Measurements from ENCODE around the gene VMP1.

VMP1 gene

GRCh38 chr17:59856859-59857794 is 149.7 kb downstream of the VMP1 start:
- H3K27ac ChIP-seq = no peak overlapping the region
- TF ChIP-seq, protein P1, sequence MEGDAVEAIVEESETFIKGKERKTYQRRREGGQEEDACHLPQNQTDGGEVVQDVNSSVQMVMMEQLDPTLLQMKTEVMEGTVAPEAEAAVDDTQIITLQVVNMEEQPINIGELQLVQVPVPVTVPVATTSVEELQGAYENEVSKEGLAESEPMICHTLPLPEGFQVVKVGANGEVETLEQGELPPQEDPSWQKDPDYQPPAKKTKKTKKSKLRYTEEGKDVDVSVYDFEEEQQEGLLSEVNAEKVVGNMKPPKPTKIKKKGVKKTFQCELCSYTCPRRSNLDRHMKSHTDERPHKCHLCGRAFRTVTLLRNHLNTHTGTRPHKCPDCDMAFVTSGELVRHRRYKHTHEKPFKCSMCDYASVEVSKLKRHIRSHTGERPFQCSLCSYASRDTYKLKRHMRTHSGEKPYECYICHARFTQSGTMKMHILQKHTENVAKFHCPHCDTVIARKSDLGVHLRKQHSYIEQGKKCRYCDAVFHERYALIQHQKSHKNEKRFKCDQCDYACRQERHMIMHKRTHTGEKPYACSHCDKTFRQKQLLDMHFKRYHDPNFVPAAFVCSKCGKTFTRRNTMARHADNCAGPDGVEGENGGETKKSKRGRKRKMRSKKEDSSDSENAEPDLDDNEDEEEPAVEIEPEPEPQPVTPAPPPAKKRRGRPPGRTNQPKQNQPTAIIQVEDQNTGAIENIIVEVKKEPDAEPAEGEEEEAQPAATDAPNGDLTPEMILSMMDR (conservative IDR thresholded peaks at IDR 0.05) = no peak

DNA sequence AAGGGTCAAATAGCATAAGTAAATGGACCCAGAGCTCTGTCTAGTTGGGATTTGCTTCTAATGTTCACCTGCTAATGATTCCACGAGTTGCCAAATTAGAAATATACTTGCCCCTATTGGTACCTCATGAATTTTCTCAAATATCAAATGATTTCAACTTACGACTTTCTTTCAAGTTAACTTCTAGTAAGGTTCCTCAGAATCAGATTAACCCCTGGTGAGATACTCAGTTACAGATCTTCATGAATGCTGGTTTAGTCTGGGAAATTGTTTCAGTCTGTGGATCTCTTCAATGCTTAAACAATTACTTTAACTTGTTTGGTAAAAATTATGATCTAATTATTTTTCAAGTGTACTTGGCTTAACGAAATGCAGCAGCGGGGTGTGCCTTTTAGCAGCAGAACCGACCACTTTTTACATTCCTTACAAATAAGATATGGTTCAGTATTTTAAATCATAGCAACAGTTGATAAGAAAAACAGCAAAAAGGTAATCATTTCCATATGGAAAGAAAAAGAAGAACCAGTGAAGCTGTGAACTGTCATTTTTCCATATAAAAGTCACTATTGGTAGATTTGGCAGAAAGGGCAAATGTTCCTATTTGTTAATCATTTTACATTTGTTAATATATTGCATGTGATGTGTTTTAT is 150.8 kb downstream of the VMP1 start:
- H3K27ac ChIP-seq = no peak overlapping the region
- TF ChIP-seq, protein P1 (conservative IDR thresholded peaks at IDR 0.05) = no peak

GRCh38 chr17:59858932-59859331 is 151.5 kb downstream of the VMP1 start:
- H3K27ac ChIP-seq = no peak overlapping the region
- TF ChIP-seq, protein P1 (conservative IDR thresholded peaks at IDR 0.05) = no peak

DNA sequence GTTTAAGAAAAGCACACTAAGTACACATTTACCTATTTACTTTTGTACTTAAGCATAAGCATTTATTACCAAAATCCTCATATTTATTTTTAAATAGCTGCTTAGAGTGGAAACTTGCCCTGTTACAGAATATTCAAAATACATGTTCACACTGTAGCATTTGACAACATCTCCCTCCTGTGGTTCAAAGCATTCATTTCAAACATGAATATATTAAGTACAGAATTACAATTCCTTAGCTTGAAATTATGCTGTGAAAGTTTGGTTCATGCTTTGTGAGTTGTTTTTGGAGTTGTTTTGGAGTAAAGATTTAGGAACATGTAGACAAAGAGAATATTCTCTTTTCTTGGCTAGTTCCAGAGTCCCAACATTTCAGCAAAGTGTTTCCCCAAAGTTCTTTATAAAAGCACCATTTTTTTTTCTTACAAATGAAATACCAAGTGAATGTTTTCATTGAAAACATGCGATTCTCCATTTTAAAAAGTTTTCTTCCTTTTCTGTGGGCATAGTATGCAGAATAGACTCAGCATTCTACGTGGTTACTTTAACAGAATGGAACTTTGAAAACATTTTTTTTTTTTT is 152.1 kb downstream of the VMP1 start:
- H3K27ac ChIP-seq = peak overlapping the region; percentile 10; the same call in 1 of the 2 replicates
- TF ChIP-seq, protein P1 (conservative IDR thresholded peaks at IDR 0.05) = peak; percentile 73

DNA sequence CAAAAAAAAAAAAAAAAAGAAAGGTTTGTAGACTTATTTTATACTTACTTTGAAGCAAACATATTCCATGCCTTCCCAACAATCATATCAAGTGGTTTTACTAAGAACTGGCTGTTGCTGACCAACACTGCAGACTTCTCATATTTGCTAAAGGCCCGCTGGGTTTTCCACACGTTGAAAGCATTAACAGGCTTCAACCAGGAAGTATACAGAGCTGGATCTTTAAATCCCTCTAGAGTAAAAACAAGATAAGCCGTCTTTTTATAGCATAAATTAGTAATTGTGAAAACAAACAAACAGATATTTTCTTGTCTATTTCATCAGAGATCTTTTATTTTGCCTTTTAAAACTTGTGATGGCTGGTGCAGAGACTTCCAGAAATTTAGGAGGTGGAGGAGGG is 156.2 kb downstream of the VMP1 start:
- H3K27ac ChIP-seq = peak overlapping the region; percentile 98
- TF ChIP-seq, protein P1 (conservative IDR thresholded peaks at IDR 0.05) = no peak

DNA sequence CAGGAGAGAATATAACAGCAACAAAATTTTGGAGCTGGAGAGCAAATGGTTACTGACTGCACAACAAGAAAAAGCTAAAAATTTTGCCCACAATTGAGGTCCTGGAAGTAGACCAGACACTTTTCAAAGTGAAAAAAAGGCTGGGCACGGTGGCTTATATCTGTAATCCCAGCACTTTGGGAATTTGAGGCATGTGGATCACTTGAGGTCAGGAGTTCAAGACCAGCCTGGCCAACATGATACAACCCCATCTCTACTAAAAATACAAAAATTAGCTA is 162.4 kb downstream of the VMP1 start:
- H3K27ac ChIP-seq = peak overlapping the region; percentile 98
- TF ChIP-seq, protein P1 (conservative IDR thresholded peaks at IDR 0.05) = no peak

DNA sequence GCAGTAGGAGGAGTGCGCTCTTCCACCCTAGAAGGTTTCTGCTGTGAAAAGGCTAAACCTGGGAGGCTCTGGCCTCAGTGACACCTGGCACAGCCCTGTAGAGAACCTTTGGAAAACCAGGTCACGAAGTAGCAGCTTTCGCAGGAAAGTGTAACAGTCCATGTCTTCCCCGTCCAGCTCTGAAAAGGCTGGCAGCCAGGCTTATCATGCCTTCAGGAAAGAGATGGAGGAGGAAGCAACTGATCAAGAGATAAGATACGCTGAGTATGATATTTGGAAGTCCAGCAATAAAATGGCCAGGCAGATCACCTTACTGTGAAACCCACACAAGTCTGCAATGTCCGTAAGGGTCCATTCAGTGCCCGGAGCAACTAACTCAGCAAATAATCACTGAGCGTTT is 163.0 kb downstream of the VMP1 start:
- TF ChIP-seq, protein P1 (conservative IDR thresholded peaks at IDR 0.05) = no peak
- peak overlapping the region; percentile 98 for H3K27ac ChIP-seq

Data from VCaP (cell line).